Loucy (cell line): ENCODE measurements around the gene BCL11A.

Source experiments
- CTCF ChIP-seq: fragments of 200-600 bp; sonication (generic); conservative IDR thresholded peaks from 2 replicates; pipeline ENCODE4 v1.5.1; 2014; ENCODE audit warnings: mild to moderate bottlenecking, antibody characterized with exemption, low read length
- EZH2phosphoT487 ChIP-seq: fragments of 200-600 bp; IDR thresholded peaks from 2 replicates; pipeline ENCODE4 v1.6.1; 2018; ENCODE audit warnings: antibody characterized with exemption, mild to moderate bottlenecking, moderate library complexity, borderline replicate concordance

- TF ChIP-seq CTCF: no peak
- TF ChIP-seq EZH2phosphoT487: no peak
Measured at GRCh38 chr2:60554646-60555065, 1.2 kb upstream of the BCL11A start.
